KBM-7 (cell line): ENCODE results near the gene SPA17.

Source experiments
- DNase-seq: peaks from one replicate; pipeline ENCODE4 v3.0.0-alpha.2; 2015
- in situ Hi-C: fragments of 300-500 bp; cut with MboI; formaldehyde crosslinking; loops from 2 replicates; pipeline ENCODE4 v1.14.3; 2020; ENCODE audit warnings: low sequenced_read_pairs, low pct_unique_long_range_greater_than_20kb, mixed read lengths

SPA17 gene

DNA sequence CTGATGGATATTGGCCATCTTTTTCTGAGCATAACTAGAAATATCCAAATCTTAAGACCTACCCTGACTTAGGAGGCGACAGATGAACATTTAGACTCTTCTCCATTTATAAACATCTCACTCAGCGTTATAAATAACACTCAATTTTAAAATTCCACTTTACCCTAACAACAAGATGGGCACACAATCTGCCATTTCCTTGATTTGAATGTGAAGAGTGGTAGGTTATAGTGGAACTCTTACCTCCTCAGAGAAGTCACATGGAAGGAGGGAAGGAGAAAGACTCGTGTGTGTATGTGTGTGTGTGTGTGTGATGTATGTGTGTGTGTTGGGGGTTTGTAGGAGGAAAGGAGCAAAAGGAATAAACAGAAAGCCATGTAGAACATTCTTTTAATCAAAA lies 15.2 kb upstream of the SPA17 start:
- DNase-seq = no peak
- in situ Hi-C loops = loop anchor here (25.0 kb wide), 1 partner anchor 179 kb away; no protein-coding TSS in a partner anchor

DNA sequence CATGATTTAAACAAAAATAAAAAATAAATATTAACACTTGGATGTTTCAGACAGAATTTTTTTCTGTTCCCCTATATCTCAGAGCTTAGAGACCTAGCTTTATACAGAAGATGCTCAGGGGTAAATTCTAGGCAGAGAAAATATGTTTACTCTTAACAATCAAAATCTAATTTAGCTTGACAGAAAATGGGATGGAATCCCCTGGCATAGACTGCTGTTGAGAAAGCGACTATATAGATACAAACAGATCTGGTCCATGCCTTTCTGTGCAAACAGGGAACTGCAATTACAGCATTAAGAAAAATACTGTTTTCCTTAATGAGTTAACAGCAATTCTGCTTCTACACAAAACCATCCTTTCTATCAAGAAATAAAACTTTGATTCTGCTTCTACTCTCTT lies 14.7 kb upstream of the SPA17 start:
- no peak for DNase-seq
- in situ Hi-C loops = loop anchor here (25.0 kb wide), 1 partner anchor 178 kb away; no protein-coding TSS in a partner anchor

DNA sequence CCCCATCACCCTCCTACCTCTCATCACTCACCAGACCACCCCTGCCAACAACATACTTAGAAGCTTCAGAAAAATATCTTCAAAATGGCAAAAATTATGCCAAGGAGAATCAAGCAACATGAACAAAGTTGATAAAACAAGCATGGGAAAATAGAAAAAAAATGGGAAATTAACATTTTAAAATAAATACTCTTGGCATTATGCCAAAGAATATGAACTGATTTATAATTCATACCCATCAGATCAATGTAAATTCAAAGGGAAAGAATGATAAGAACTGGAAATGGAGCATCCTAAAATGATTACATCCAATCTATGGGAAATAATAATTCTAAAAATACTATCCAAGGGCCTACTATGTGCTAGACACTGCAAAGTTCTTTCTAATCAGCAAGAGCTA lies 12.2 kb upstream of the SPA17 start:
- in situ Hi-C loops = loop anchor here (25.0 kb wide), 1 partner anchor 176 kb away; no protein-coding TSS in a partner anchor
- DNase-seq = no peak

DNA sequence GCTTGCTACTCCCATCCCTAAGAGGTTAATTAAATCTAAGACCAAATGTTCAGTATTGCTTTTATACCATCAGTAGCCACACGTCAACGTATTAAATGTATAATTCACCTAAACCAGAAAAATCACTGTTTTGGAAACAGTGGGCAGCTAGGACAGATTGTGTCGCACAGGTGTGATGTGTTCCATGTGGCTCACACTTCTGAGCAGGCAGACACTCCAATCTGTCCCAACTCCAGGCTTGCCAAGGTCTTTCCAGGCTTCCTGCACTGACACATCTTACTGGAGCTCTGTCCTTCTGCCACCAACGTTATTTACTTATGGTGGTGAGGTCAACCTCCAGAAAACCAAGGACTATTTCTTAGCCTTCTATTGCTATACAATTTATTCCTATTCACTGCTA lies 11.6 kb upstream of the SPA17 start:
- in situ Hi-C loops = loop anchor here (25.0 kb wide), 1 partner anchor 175 kb away; no protein-coding TSS in a partner anchor
- no peak for DNase-seq

DNA sequence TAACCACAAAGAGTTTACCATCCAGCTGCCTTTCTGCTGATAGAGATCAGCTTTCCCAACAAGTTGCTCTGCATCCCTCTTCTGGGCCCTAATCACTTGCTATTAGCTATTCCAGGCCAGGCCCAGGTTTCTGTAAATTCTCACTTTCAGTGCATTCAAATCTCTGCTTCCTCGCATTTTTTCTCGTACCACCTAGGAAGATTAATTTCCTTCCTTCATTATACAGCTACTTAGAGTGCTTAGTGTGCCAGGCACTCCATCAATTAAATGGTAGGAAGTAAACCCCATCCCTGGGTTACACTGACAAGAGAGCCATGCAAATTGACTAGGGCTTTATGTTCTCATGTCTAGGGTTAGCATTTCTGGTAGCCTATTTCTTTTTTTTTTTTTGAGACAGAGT lies 9.8 kb upstream of the SPA17 start:
- DNase-seq = no peak
- in situ Hi-C loops = loop anchor here (25.0 kb wide), 1 partner anchor 173 kb away; no protein-coding TSS in a partner anchor

DNA sequence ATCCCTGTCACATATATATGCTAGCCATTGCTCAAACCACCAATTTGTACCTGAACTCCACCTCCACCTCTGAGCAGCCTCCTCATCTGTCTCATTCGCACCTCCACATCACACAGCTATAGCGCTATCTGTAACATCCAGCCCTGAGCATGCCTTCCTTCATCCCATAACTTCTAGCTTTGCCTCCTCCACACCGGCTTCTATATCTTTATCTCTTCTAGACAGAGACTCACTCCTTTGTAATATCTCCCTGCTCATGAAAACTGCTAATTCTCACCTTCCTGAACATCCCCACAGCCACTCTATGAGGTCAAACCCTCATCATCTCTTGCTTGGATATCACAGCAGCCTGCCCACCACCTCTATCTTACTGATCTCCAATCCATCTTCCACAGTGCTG lies 6.1 kb upstream of the SPA17 start:
- in situ Hi-C loops = loop anchor here (25.0 kb wide), 1 partner anchor 170 kb away; no protein-coding TSS in a partner anchor
- DNase-seq = no peak

DNA sequence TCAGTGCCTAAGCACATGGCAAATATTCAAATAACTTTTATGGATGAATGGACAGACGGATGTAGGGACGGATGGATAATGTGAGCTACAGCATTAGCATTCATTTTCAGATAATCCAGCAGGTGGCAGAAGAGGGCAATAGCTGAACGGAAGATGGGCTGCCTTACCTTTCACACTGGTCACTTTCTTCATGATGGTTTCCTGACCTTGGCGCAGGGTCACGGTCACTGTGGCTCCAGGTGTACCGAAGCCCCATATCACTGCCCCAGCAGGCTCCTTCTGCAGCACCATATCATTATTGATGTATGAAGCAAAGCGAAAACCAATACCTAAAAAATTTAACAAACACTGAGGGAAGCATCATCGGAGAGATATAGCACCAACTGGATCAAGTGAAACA lies 4.5 kb upstream of the SPA17 start:
- in situ Hi-C loops = loop anchor here (25.0 kb wide), 1 partner anchor 168 kb away; no protein-coding TSS in a partner anchor
- peak; percentile 55 for DNase-seq

DNA sequence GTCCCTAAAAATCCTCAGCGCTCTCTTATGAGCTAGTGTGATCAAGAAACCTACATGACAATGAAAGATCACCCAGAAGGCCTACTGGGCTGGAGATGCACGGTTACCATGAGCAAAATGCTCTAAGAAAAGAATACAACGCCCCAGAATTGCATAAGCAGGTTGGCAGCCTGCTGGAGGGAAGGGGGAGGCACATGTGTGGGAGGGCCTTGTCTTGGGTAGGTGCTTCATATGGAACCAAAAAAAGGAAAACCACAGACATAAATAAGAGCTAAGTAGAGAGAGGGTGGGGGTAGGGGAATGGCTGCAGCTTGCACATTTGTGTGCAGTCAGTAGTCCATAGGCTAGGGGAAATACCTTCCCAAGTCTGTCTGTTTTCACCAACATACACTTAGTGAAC lies 3.0 kb upstream of the SPA17 start:
- peak; percentile 94 for DNase-seq
- in situ Hi-C loops = loop anchor here (25.0 kb wide), 1 partner anchor 167 kb away; no protein-coding TSS in a partner anchor

DNA sequence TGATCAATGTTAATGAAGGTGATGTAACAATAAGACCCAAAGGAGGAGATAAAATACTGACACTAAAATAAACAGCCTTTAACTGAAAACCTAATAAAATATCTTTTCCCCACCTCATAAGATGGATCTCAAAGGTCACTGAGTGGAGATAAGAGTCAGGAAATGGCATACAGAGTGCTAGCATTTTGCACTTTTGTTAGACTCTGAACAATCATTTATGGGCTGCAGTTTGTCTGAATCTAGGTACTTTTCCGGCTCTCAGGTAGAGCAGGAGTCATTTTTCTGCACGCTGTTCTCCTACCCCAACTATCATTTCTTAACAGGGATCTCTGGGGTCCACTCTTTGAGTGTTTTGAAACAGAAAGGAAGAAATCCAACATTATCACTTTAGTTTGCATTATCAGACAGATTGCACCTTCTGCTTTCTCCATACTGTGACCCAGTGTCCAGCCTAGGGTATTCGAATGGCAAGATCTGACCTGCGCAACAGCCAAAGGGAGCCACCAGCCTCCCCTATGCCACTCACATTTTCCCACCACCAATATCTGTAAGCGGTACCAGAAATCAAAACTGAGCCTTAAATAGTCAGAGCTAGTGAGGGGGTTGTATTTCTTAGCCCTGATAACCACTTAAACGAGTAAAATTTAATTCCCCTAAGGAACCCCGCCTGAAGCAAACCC lies 1.0 kb upstream of the SPA17 start:
- no peak for DNase-seq
- in situ Hi-C loops = loop anchor here (25.0 kb wide), 1 partner anchor 165 kb away; no protein-coding TSS in a partner anchor

DNA sequence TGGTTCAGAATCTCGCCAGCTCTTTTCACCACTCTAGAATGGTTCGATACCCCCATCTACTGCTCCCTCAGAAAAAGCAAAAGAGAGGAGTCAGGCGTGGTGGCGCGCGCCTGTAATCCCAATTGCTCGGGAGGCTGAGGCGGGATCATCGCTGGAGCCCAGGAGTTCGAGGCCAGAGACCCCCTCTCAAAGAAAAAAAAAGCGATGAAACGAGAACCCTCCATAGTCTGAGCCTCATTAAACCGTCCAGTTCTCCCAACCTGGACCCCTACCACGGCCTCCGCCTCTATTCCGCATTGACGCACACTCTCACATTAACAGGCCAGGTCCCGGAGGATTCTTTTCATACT lies 439 bp downstream of the SPA17 start:
- DNase-seq = no peak
- in situ Hi-C loops = loop anchor here (25.0 kb wide), 1 partner anchor 163 kb away; no protein-coding TSS in a partner anchor

DNA sequence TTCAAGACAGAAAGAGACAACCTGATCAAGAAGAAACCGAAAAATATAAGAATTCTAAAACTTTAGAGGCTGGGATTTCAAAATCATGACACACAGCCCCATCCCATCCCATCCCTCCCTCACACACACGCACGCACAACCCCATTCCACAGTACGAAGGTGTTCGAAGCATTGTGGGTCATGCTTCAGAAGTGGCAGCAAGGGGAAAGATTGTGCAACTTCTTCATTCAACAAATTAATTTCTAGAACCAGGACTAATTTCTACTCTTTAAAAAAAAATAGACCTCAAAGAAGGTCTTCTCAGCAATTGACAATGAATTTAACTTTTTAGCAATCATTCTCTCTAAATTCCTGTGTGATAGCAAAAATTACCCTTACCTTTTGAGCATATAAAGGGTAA lies 867 bp downstream of the SPA17 start:
- no peak for DNase-seq
- in situ Hi-C loops = loop anchor here (25.0 kb wide), 1 partner anchor 163 kb away; no protein-coding TSS in a partner anchor

DNA sequence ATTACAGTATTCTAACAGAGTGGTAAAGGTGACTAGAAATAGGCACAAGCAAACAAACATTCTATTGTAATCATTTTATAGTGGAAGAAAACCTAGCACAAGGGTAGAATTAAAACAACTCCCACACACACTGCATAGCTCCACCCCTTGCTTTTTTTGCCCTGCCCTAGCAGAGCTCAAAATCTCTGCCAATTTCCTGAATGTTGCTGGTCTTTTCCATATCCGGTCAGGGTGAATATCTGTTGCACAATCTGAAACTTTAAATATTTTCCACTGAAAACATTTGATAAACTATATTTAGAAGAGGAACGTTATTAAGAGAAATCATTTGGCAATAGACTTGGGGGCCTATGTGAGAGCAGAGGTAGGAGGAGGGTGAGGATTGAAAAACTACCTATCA lies 2.7 kb downstream of the SPA17 start:
- no peak for DNase-seq
- in situ Hi-C loops = no loop called here

DNA sequence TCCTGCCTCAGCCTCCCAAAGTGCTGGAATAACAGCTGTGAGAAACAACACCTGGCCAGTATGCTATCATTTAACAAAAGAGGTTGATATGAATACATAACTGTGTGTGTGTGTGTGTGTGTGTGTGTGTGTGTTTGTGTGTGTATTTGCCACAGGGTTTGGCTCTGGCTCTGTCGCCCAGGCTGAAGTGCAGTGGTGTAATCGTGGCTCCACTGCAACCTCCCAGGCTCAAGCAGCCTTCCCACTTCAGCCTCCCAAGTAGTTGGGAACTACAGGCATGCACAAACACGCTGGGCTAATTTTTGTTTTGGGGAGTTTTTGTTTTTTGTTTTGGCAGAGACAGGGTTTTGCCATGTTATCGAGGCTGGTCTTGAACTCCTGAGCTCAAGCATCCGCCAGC lies 4.7 kb downstream of the SPA17 start:
- in situ Hi-C loops = no loop called here
- no peak for DNase-seq

DNA sequence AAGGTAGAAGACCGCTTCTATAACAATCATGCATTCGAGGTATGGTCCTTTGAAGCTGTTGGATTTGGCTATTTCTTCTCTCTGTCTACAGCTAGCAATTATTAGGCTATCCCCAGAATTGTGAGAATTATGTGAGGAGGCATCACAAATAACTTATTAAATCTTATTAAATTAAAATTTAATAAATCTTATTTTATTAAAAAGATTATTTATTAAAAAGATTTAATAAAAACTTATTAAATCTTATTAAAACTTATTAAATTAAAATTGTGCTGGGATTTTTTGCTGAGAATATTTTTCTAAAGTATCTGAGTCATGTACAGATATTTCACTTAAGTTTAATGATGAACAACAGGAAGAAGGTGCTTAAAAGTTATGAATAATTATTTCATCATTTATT lies 7.7 kb downstream of the SPA17 start:
- no peak for DNase-seq
- in situ Hi-C loops = no loop called here

DNA sequence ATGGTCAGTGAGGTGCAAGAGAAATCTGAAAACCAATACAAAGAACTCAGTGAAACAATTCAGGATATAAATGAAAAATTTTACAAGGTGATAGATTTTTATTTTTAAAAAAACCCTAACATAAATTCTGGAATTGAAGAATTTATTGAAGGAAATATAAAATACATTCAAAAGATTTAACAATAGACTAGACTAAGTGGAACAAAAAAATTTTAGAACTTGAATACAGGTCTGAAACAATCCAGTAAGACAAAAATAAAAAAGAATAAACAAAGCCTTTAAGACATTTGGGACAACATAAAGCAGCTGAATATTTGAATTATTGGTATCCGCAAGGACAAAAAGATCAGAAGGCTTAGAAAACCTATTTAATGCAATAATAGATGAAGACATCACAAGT lies 8.7 kb downstream of the SPA17 start:
- DNase-seq = no peak
- in situ Hi-C loops = no loop called here

DNA sequence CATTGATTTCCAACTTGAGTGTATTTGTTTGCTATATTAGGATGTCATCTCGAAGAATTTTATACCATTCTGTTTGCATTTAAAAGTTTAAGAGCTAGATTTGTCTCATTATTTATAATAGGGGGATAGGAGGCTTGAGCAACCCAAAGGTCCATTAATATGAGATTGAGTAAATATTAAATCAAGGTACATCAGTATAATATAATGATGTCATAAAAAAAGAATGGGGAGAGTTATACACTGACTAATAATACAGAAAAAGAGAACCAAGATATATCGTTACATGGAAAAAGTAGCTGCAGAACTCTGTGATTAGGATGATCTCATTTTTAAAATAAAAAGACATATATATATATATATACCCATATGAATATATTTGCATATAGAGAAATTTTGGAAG lies 19.4 kb downstream of the SPA17 start:
- DNase-seq = no peak
- in situ Hi-C loops = no loop called here

DNA sequence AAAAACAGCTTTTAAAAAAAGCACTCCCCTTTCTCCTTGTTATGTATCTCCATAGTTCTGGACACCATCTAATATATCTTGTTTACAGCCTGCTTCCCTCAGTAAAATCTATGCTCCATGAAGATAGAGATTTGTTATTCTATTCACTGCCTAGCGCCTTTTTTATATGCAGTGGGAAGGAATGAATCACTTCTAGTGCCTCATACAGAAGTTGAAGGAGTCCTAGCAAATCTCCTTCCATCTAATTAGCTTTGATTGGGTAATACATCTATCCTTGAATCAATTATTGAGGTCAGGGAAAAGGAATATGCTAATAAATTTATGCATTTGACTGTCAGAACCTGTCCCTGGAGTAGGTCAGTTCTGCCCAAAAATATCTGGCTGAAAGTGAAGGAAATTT lies 25.8 kb downstream of the SPA17 start:
- no peak for DNase-seq
- in situ Hi-C loops = no loop called here

DNA sequence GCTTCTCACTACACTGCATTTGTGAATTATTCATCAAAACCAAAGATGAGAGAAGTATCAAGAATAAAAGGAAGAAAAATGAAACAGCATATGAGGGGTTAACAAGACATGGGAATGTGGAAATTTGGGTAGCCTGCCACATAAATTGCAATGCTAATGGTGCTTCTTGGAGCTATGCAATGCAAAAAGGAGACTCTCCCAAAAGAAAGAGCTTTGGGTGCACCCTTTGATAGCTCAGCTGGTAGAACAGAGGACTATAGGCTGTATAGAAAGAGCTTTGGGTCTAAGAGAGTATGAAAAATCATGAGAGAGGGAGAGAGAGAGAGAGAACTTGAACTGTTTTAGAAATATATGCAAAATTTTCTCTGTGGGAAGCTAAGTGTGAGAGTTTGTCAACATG lies 26.3 kb downstream of the SPA17 start:
- in situ Hi-C loops = no loop called here
- DNase-seq = no peak

DNA sequence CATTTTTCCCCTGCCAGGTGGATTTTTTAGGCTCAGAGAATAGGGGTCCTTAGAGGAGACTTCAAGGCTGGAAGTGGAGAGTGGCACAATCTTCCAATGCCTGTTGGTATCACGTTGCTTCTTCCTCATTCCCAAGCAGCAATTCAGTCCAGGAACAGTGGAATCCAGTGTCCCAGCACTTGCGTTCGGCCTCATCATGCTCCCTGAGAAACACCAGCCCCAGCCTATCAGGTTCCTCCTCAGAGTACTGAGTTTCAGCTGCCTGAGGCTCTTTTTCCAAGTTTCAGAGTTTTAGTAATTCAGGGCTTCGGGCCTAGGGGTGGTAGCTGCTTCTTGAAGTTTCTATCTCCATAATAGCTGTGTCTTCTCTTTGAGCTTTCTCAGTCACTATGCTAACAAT lies 34.1 kb downstream of the SPA17 start:
- in situ Hi-C loops = no loop called here
- no peak for DNase-seq

DNA sequence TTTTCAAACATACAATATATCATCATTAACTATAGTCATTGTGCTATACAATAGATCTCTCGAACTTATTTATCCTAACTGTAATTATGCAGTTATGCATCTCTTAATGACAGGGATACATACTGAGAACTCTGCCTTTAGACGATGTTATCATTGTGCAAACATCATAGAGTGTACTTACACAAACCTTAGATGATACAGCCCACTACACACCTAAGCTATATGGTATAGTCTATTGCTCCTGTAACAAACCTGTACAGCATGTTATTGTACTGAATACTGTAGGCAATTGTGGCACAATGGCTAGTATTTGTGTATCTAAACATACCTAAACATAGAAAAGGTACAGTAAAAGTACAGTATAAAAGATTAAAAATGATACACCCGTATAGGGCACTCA lies 38.7 kb downstream of the SPA17 start:
- DNase-seq = no peak
- in situ Hi-C loops = no loop called here

DNA sequence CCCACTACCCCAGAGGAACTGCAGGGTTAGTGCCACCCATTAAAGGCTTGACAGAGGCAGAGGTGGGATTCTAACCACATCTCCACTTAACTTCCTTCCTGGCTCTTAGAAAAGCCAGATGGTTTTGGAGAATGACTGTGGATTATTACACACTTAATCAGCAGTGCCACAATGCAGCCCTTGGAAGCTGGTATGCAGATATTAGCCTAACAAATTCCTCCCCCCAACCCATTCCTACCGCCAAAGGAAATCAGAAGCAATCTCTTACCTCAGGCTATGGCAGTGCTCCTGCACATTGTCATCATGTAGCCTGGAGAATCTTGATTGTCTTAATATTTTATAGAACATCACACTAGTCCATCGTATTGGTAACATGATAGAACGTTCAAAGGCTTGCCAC lies 42.9 kb downstream of the SPA17 start:
- in situ Hi-C loops = no loop called here
- DNase-seq = peak; percentile 26
